ENCODE measurements around the gene RUSC2. TPM values are rescaled to one million over a fixed set of nuclear protein-coding genes. Genes with fewer than 3 reads are reported as not detected.
A peak's percentile ranks its signal among the peaks of the same experiment; 100 is the strongest.
"Not testable (repeated sequence)": the region's sequence is repeated elsewhere in the genome, so short reads cannot be mapped to it uniquely, and the experiment has no call there.

The RUSC2 gene
- total and polyA plus RNA-seq, 7 donors, result 0.92 to 47.1 (median 30.9) TPM

DNA sequence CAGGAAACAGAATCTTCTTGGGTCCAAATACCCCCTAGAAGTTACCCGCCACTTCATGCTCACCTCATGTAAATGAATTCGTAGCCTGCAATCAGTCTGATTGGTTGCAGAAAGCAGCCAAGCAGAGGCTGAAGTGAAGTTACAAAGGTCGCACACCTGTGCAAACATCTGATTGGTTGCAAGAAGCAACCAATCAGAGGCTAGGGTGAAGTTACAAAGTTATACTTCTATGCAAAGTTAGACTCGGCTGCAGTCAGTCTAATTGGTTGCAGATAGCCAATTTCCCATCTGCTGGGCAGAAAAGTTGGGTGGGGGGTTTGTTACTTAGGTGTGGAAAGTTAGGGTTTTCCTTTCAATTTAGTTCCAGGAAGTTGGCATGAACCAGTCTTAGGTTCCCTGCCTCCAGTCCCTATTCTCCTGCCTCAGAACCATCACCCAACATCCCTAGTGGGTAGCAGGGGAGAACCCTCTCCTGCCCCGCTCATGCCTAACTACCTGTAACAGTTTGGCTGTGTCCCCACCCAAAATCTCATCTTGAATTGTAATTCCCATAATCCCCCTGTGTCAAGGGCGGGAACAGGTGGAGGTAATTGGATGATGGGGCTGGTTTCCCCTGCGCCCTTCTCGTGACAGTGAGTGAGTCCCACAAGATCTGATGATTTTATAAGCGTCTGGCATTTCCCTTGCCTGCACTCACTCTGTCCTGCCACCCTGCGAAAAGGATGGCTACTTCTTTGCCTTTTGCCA, 1.2 kb upstream of the RUSC2 start:
- no peaks in the 10 kb centered on the region for H3K27me3 ChIP-seq
- peaks cover 0 to 33% (median 23%) of the 10 kb centered on the region in 4 donors for H3K4me1 ChIP-seq
- no peaks in the 10 kb centered on the region for H3K36me3 ChIP-seq
- TF ChIP-seq CTCF (IDR thresholded peaks at IDR 0.05) (no peak), POLR2AphosphoS5 (IDR thresholded peaks at IDR 0.05) (no peak), EP300 (IDR thresholded peaks at IDR 0.05) (no peak)
- peak overlapping the region; percentile 69 to 96 (median 88) for H3K4me3 ChIP-seq
- intact Hi-C loops (cut with DNase I), result loop anchor here (1.0 to 10.0 kb wide), 4 partner anchors 66 to 494 kb away; no protein-coding TSS in a partner anchor
- no peaks in the 10 kb centered on the region for H3K9me3 ChIP-seq
- DNase-seq, result no peak
- peak overlapping the region; percentile 94 to 99 (median 98) for H3K27ac ChIP-seq
- WGBS, 2 donors, result 77 to 81% methylated on average over 10 of the region's 10 CpGs

- DNase-seq, result peak; percentile 72
- H3K27me3 ChIP-seq, result no peaks in the 10 kb centered on the region
- peak overlapping the region; percentile 94 to 99 (median 98) for H3K27ac ChIP-seq
- H3K4me1 ChIP-seq, result peaks cover 0 to 33% (median 23%) of the 10 kb centered on the region in 4 donors
- TF ChIP-seq POLR2A (IDR thresholded peaks at IDR 0.05), result no peak
- peak in 1 of 4 experiments; percentile 2 for TF ChIP-seq CTCF (IDR thresholded peaks at IDR 0.05)
- 20 to 37% methylated on average over 44 of the region's 44 CpGs for WGBS, 2 donors
- intact Hi-C loops (cut with DNase I), result loop anchor here (2.0 to 5.0 kb wide), 2 partner anchors 20 to 47 kb away; no protein-coding TSS in a partner anchor
- no peaks in the 10 kb centered on the region for H3K9me3 ChIP-seq
- H3K36me3 ChIP-seq, result no peaks in the 10 kb centered on the region
- H3K4me3 ChIP-seq, result peak overlapping the region; percentile 69 to 96 (median 88)
These were observed 421 bp downstream of the RUSC2 start for GRCh38 chr9:35490155-35490909.

GRCh38 chr9:35490910-35491465, 1.1 kb downstream of the RUSC2 start:
- WGBS, 2 donors, result 77 to 86% methylated on average over 12 of the region's 12 CpGs
- TF ChIP-seq EP300 (IDR thresholded peaks at IDR 0.05) (no peak), POLR2AphosphoS5 (IDR thresholded peaks at IDR 0.05) (peak in 1 of 4 donors; percentile 35), POLR2A (IDR thresholded peaks at IDR 0.05) (no peak), CTCF (IDR thresholded peaks at IDR 0.05) (no peak)
- Histone ChIP-seq H3K27me3 (no peaks in the 10 kb centered on the region), H3K9me3 (no peaks in the 10 kb centered on the region), H3K27ac (peak overlapping the region; percentile 94 to 99 (median 98)), H3K4me3 (peak overlapping the region; percentile 69 to 96 (median 88)), H3K36me3 (no peaks in the 10 kb centered on the region), H3K4me1 (peaks cover 0 to 38% (median 23%) of the 10 kb centered on the region in 4 donors)
- DNase-seq, result no peak
- intact Hi-C loops (cut with DNase I), result loop anchor here (2.0 to 5.0 kb wide), 2 partner anchors 20 to 46 kb away; no protein-coding TSS in a partner anchor

- intact Hi-C loops (cut with DNase I), result loop anchor here (5.0 kb wide), 1 partner anchor 44 kb away; no protein-coding TSS in a partner anchor
- not testable (repeated sequence) for H3K27me3 ChIP-seq, H3K36me3 ChIP-seq, H3K4me3 ChIP-seq, DNase-seq, H3K9me3 ChIP-seq
- H3K27ac ChIP-seq, result peak overlapping the region; percentile 94 to 99 (median 98)
- WGBS, 2 donors, result 54 to 81% methylated on average over 1 of the region's 1 CpG
- H3K4me1 ChIP-seq, result peaks cover 0 to 59% (median 37%) of the 10 kb centered on the region in 4 donors
These were observed 3.2 kb downstream of the RUSC2 start for GRCh38 chr9:35493119-35493518.

DNA sequence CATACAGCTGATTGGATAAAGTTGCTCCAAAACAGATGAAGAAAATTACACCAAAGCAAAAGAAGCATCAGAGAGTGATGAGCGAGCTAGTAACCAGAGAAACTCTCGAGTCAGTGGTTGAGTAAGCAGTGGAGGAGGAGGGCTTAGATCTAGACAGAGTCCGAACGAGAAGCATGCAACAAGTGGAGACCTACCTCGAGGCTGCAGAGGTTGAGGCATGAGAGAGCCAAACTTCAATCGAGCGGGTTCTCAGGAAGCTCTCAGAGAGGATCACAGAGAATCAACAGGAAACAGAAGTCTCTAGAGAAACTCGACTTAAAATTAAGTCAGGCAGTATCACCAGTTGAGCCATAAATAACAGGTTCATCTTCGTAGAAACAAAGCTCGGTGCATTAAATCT, 6.1 kb downstream of the RUSC2 start:
- Histone ChIP-seq H3K9me3 (no peaks in the 10 kb centered on the region), H3K4me3 (no peak overlapping the region), H3K4me1 (peaks cover 0 to 74% (median 57%) of the 10 kb centered on the region in 4 donors), H3K27ac (peak overlapping the region in 3 of 4 donors; percentile 15 to 71 (median 64)), H3K27me3 (no peaks in the 10 kb centered on the region), H3K36me3 (no peaks in the 10 kb centered on the region)
- DNase-seq, result no peak
- intact Hi-C loops (cut with DNase I), result no loop called here
- 60 to 86% methylated on average over 10 of the region's 10 CpGs for WGBS, 2 donors
- TF ChIP-seq CTCF (IDR thresholded peaks at IDR 0.05) (no peak), POLR2A (IDR thresholded peaks at IDR 0.05) (no peak)

DNA sequence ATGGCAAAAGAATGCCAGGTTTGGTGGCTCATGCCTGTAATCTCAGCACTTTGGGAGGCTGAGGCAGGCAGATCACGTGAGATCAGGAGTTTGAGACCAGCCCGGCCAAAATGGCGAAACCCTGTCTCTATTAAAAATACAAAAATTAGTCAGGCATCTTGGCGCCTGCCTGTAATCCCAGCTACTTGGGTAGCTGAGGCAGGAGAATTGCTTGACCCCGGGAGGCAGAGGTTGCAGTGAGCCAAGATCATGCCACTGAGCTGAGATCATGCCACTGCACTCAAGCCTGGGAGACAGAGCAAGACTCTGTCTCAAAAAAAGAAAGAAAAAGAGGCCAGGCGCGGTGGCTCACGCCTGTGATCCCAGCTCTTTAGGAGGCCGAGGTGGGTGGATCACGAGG, 8.3 kb downstream of the RUSC2 start:
- 93 to 95% methylated on average over 10 of the region's 10 CpGs for WGBS, 2 donors
- H3K27ac ChIP-seq, result peak overlapping the region; percentile 23 to 71 (median 51)

More for the DNA sequence above, 8.3 kb downstream of the RUSC2 start:
- H3K4me3 ChIP-seq; H3K27me3 ChIP-seq; intact Hi-C loops (cut with DNase I); H3K36me3 ChIP-seq; H3K9me3 ChIP-seq; DNase-seq: not testable (repeated sequence)
- peaks cover 0 to 72% (median 47%) of the 10 kb centered on the region in 4 donors for H3K4me1 ChIP-seq

Measured in sigmoid colon (tissue), 7 donors.